GM20431 (cell line): ENCODE results near the gene IPO11.
"Not testable (repeated sequence)": the region's sequence is repeated elsewhere in the genome, so short reads cannot be mapped to it uniquely, and the experiment has no call there.

Experiments used
- in situ Hi-C: fragments of 300-500 bp; cut with MseI, MboI; formaldehyde crosslinking; loops from one replicate; pipeline ENCODE4 v1.15.0; 2020; ENCODE audit warnings: low sequenced_read_pairs; ENCODE audit not compliant: unreplicated experiment

The IPO11 gene

GRCh38 chr5:62676596-62676995 is 264.0 kb downstream of the IPO11 start:
- in situ Hi-C loops = not testable (repeated sequence)
